Activated naive CD4-positive, alpha-beta T cell treated with anti-CD3 and anti-CD28 coated beads for 36 hours (primary cell): ENCODE results near the gene ZNF814. TPM values are rescaled to one million over a fixed set of nuclear protein-coding genes. Genes with fewer than 3 reads are reported as not detected.
"Not testable (repeated sequence)": the region's sequence is repeated elsewhere in the genome, so short reads cannot be mapped to it uniquely, and the experiment has no call there.

Experiments
- CTCF ChIA-PET: fragments of 350-600 bp; sonication (Branson Sonifier 250); formaldehyde crosslinking; loops from one replicate; lab custom pipeline; 2021; ENCODE audit warnings: antibody characterized with exemption; lab: Charles Lee
- DNase-seq: peaks from one replicate; pipeline ENCODE4 v3.0.0-alpha.2; 2020
- H3K27ac Mint-ChIP-seq: one replicate; pipeline ENCODE4 v1.8.0; 2021; ENCODE audit warnings: mild to moderate bottlenecking, mixed read lengths
- H3K27me3 Mint-ChIP-seq: one replicate; pipeline ENCODE4 v1.8.0; 2021; ENCODE audit warnings: low read depth, mixed read lengths
- H3K36me3 Mint-ChIP-seq: one replicate; pipeline ENCODE4 v1.8.0; 2021; ENCODE audit warnings: low read depth, mixed read lengths
- H3K4me1 Mint-ChIP-seq: one replicate; pipeline ENCODE4 v1.8.0; 2021; ENCODE audit warnings: low read depth, mixed read lengths
- H3K4me3 Mint-ChIP-seq: one replicate; pipeline ENCODE4 v1.8.0; 2021; ENCODE audit warnings: mild to moderate bottlenecking, moderate library complexity, mixed read lengths
- H3K9me3 Mint-ChIP-seq: one replicate; pipeline ENCODE4 v1.8.0; 2021; ENCODE audit warnings: mixed read lengths
- intact Hi-C: fragments of 100-400 bp; cut with micrococcal nuclease; formaldehyde crosslinking; loops from one replicate; pipeline ENCODE4 v1.15.1; 2023
- total RNA-seq, 2 experiments: library from RNA; stranded (reverse); gene quantifications; one replicate each; pipeline ENCODE4 v1.2.3, GENCODE V29; 2021

Gene ZNF814
- total RNA-seq, result 10 to 100 TPM; 12.7 to 13.3 TPM

DNA sequence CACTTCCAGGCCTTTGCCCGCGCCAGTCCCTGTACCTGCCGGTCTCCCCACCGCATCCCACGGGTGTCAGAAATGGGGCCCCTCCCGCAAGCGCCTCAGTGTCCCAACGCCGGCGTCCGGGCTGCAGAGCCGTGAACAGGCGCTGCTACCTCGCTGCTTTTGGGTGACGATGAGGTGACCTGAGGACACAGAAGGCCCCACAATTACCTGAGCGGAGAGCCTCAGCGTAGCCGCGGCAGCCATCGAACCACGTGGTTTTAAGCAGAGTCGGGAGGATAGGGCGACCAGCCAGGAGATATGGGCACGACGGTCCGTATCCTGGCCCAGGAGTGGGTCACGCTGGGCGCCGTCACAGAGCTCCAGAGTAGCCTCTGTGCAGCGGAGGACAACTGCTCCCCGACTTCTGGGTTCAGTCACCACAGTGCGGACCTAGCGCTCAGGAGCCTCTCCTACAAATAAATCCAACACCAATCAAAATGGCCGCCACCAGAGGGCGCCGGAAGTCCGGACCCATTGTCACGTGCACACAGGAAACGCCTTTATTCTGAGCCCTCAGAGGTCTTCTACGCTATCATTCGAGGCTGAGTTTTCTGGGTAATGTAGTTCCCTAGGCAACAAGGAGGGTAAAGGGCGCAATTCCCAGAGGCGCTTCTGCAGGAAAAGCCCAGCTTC is at the start of gene ZNF814:
TSS of gene ZNF814 (minus strand) at position 478 of the 672 bp plus-strand sequence. CDS start at position 243, 235 bp downstream.
- H3K27me3 Mint-ChIP-seq, result no peaks in the 10 kb centered on the region
- peaks cover 59% of the 10 kb centered on the region for H3K36me3 Mint-ChIP-seq
- intact Hi-C loops, result loop anchor here (1.0 kb wide), 2 partner anchors 28 to 114 kb away; partner anchors contain the start of genes ZNF417 and ZNF606
- H3K9me3 Mint-ChIP-seq, result peaks cover 40% of the 10 kb centered on the region
- DNase-seq, result peak; percentile 91
- H3K4me1 Mint-ChIP-seq, result peaks cover 21% of the 10 kb centered on the region
- peak within 1 kb of the TSS; percentile 86 for H3K4me3 Mint-ChIP-seq
- CTCF ChIA-PET, result interaction anchor here (0.6 to 1.4 kb wide), 2 partner anchors 27 to 45 kb away, joined by 3 to 4 read pairs; partner anchors contain the start of gene ZNF417
- peak within 1 kb of the TSS; percentile 72 for H3K27ac Mint-ChIP-seq

DNA sequence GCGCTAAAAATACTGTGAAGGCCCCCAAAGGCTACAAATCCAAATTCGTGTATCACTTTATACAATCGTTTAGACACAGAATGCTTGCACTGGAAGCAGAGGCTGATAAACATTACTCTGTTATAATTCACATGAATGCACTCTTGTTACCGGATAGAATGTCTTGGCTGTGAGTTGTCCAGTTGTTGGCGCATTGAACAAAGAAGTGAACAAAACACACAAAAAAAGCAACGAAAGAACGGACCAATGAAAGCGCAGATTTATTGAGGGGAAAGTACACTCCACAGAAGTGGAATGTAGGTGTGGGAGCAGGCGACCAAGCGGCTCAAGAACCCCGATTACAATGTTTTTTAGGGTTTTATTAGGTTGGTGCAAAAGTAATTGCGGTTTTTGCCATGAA is 46.9 kb upstream of the ZNF814 start:
- Mint-ChIP-seq H3K27ac (no peak overlapping the region), H3K9me3 (peaks cover 52% of the 10 kb centered on the region), H3K36me3 (peaks cover 68% of the 10 kb centered on the region), H3K27me3 (no peaks in the 10 kb centered on the region), H3K4me3 (no peak overlapping the region), H3K4me1 (peaks cover 2% of the 10 kb centered on the region)
- CTCF ChIA-PET, result no interaction called here
- DNase-seq, result no peak
- intact Hi-C loops, result no loop called here

DNA sequence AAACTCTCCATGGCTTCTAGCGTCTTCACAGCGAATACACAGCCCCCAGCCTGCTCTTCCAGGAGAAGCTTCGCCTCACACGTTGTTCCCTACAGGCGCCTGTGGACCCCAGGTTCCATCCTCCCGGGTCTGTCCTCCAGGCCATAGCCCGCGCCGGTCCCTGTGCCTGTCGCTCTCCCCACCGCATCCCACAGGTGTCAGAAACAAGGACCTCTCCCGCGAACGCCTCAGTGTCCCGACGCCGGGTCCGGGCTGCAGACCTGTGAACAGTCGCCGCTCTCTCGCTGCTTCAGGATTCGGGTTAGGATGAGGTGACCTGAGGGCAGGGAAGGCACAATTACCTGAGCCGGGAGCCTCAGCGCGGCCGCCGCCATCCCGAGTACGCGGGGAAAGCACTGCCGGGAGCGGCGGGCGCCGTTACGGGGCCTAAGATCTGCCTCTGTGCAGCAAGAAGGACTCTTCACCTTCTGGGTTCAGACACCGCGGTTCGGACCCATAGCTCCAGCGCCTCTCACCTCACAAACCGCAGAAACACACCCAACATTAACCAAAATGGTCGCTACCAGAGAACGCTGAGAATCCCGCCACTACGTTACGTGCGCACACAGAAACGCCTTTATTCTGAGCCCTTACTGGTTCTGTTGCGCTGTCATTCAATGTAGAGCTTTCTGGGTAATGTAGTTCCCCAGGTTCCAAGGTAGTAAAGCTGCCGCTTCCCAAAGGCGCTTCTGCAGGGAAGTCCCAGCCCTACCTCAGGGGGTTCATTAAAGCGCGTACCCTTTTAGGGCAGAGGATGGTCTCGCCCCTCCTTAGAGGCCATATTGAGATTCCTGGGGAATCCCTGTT is 46.2 kb upstream of the ZNF814 start, which contains the start of gene ZNF418:
TSS of gene ZNF418 (minus strand) at position 583 of the 846 bp plus-strand sequence. CDS start 1,580 bp downstream, outside the sequence.
- intact Hi-C loops, result no loop called here
- peak within 1 kb of the TSS; percentile 79 for H3K4me3 Mint-ChIP-seq
- peak; percentile 67 for DNase-seq
- H3K27ac Mint-ChIP-seq, result peak within 1 kb of the TSS; percentile 15
- H3K36me3 Mint-ChIP-seq, result peaks cover 72% of the 10 kb centered on the region
- H3K4me1 Mint-ChIP-seq, result peaks cover 2% of the 10 kb centered on the region
- CTCF ChIA-PET, result no interaction called here
- H3K9me3 Mint-ChIP-seq, result peaks cover 54% of the 10 kb centered on the region
- no peaks in the 10 kb centered on the region for H3K27me3 Mint-ChIP-seq

DNA sequence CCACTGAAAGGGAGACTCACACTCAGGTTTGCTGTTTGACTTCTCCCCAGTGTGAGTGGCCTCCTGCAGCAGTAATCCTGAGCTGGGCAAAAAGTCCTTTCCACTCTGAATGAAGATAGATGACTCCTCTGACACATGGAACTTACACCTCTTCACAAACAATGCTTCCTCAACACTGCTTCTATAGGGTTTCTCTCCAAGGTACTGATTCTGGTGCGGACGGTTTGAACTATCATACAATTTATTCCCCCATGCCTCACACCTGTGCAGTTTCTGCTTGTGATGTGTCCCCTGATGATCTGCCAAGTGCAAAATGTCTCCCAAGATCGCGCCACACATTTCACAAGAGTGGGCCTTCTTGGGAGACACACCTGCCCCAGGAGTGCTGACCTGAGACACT is 38.8 kb upstream of the ZNF814 start:
- CTCF ChIA-PET, result no interaction called here
- peaks cover 54% of the 10 kb centered on the region for H3K9me3 Mint-ChIP-seq
- no peaks in the 10 kb centered on the region for H3K4me1 Mint-ChIP-seq
- no peak overlapping the region for H3K27ac Mint-ChIP-seq
- no peak overlapping the region for H3K4me3 Mint-ChIP-seq
- DNase-seq, result no peak
- intact Hi-C loops, result no loop called here
- no peaks in the 10 kb centered on the region for H3K27me3 Mint-ChIP-seq
- peaks cover 52% of the 10 kb centered on the region for H3K36me3 Mint-ChIP-seq

DNA sequence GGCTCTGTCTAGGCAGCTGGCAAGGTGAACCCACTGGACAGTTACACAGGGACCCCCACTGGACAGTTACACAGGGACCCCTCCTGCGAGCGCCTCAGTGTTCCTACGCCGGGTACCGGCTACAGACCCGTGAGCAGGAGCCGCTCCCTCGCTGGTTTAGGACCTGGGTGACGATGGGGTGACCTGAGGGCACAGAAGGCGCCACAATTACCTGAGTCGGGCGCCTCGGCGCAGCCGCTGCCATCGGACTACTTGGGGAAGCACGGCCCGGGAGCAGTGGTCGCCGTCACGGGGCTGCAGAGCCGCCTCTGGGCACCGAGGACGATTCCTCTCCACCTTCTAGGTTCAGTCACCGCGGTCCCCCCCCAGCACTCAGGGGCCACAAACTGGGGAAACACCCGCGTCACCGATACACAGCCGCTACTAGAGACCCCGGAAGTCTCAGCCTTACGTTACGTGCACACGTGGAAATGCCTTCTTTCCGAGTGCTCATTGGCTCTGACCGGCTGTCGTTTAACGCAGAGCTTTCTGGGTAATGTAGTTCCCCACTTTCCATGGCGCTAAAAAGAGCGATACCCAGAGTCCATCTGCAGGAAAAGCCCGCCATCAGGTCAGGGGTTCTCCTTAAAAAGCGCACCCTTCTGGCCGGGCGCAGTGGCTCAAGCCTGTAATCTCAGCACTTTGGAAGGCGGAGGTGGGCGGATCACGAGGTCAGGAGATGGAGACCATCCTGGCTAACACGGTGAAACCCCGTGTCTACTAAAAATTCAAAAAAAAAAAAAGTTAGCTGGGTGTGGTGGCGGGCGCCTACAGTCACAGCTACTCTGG is 27.5 kb upstream of the ZNF814 start, which contains the start of gene ZNF417:
TSS of gene ZNF417 (minus strand) at position 425 of the 828 bp plus-strand sequence. CDS start at position 244, 181 bp downstream.
- H3K27me3 Mint-ChIP-seq, result not testable (repeated sequence)
- Mint-ChIP-seq H3K4me1 (peaks cover 22% of the 10 kb centered on the region), H3K36me3 (peaks cover 52% of the 10 kb centered on the region), H3K27ac (peak within 1 kb of the TSS; percentile 90), H3K9me3 (peaks cover 31% of the 10 kb centered on the region), H3K4me3 (peak within 1 kb of the TSS; percentile 90)
- peak; percentile 92 for DNase-seq
- CTCF ChIA-PET, result interaction anchor here (0.6 to 2.0 kb wide), 2 partner anchors 22 to 28 kb away, joined by 4 to 5 read pairs; partner anchors contain the start of gene ZNF814
- intact Hi-C loops, result loop anchor here (1.0 to 5.0 kb wide), 8 partner anchors 27 to 553 kb away; partner anchors contain the start of genes TRAPPC2B, ZNF256, ZNF416 and ZNF547

DNA sequence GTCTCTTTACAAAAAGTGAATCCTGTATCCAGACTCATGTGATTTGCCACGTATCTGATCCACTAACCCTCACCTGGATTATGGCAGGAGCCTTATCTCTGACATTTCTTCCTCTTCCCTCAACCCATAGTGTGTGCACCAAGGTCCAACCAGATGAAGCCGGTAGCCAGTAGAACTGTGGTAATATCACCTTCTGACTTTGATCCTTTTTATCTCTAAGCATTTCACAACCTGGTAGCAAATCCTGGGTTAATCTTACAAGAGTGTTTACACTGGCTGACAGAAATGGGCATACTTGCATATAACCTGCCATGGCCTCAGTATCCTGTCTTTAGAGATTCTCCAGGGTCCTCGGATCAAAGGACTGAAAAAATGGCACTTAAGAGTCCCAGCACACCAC is 25.7 kb upstream of the ZNF814 start:
- Mint-ChIP-seq H3K4me1 (peaks cover 22% of the 10 kb centered on the region), H3K4me3 (no peak overlapping the region), H3K27me3 (no peaks in the 10 kb centered on the region), H3K9me3 (peaks cover 37% of the 10 kb centered on the region), H3K36me3 (peaks cover 59% of the 10 kb centered on the region), H3K27ac (no peak overlapping the region)
- intact Hi-C loops, result no loop called here
- CTCF ChIA-PET, result interaction anchor here (0.6 to 2.0 kb wide), 2 partner anchors 26 to 96 kb away, joined by 3 to 4 read pairs; partner anchors contain the start of gene ZNF814
- no peak for DNase-seq

DNA sequence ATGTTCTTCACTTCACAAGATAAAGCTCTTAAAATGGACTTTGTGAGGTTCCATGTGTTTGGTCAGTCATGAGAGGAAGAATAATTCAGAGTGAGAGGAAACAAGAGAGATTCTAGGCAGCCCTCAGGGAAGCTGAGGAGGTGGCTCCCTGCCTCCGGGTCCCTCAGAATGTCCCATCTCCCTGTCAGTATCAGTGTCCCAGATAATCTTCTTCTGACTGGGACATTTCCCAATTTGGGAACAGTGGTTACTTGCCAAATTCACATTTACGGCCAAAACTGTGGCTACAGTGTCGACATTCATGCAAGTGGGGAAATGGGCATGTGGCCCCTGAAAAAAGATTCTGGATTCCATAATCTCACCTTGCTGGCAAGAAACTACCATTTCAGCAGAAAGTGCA is 18.6 kb upstream of the ZNF814 start:
- Mint-ChIP-seq H3K4me3 (no peak overlapping the region), H3K4me1 (peaks cover 7% of the 10 kb centered on the region), H3K36me3 (peaks cover 70% of the 10 kb centered on the region), H3K27me3 (no peaks in the 10 kb centered on the region), H3K9me3 (peaks cover 62% of the 10 kb centered on the region), H3K27ac (no peak overlapping the region)
- DNase-seq, result no peak
- CTCF ChIA-PET, result no interaction called here
- intact Hi-C loops, result no loop called here

DNA sequence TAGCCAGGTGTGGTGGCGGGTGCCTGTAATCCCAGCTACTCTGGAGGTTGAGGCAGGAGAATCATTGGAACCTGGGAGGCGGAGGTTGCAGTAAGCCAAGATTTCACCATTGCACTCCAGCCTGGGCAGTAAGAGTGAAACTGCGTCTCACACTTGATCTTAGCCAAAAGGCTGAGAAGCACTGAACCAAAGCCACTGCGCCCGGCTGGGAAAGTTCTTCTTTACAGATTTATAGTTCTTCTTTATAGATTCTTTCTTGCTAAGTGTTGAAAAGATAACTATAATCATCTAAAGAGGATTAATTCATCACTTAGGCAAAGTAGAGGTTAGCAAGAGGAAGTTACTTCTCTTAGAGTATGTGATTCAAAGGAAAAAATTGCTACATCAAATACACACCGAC is 16.4 kb upstream of the ZNF814 start:
- Mint-ChIP-seq H3K27me3 (no peaks in the 10 kb centered on the region), H3K36me3 (peaks cover 49% of the 10 kb centered on the region), H3K4me1 (peaks cover 5% of the 10 kb centered on the region), H3K4me3 (no peak overlapping the region), H3K27ac (no peak overlapping the region), H3K9me3 (peaks cover 52% of the 10 kb centered on the region)
- CTCF ChIA-PET, result no interaction called here
- DNase-seq, result no peak
- intact Hi-C loops, result no loop called here

DNA sequence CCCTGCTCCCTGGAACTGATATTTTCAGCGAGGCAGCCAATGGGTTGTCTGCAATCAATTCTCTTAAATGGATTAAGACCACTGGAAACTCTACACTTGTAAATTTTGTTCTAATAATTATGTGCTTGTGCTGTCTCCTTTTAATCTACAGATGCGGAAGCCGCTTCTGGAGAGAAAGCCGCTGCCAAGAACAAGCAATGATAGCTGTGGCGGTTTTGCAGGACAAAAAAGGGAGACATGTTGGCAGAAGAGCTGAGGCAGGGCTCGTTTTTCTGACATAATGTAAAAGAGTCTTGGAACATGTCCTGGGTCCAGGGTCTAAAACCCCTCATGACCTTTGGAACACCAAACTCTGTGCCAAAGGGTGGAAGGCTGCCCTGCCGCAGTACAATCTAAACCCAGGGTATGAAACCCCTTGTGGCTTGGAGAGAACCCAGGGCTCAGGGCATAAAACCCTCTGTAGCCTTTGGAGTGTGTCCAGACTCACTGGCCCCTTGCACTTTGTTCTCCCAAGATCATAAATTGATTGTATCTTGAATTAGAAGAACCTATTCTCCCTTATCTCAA is 14.9 kb upstream of the ZNF814 start:
- peaks cover 5% of the 10 kb centered on the region for H3K4me1 Mint-ChIP-seq
- H3K4me3 Mint-ChIP-seq, result no peak overlapping the region
- CTCF ChIA-PET, result interaction anchor here (1.0 kb wide), 1 partner anchor 134 kb away, joined by 4 read pairs; the partner anchor contains the start of gene ZNF586
- H3K36me3 Mint-ChIP-seq, result peaks cover 39% of the 10 kb centered on the region
- no peak for DNase-seq
- intact Hi-C loops, result no loop called here
- no peaks in the 10 kb centered on the region for H3K27me3 Mint-ChIP-seq
- H3K9me3 Mint-ChIP-seq, result peaks cover 47% of the 10 kb centered on the region
- no peak overlapping the region for H3K27ac Mint-ChIP-seq

DNA sequence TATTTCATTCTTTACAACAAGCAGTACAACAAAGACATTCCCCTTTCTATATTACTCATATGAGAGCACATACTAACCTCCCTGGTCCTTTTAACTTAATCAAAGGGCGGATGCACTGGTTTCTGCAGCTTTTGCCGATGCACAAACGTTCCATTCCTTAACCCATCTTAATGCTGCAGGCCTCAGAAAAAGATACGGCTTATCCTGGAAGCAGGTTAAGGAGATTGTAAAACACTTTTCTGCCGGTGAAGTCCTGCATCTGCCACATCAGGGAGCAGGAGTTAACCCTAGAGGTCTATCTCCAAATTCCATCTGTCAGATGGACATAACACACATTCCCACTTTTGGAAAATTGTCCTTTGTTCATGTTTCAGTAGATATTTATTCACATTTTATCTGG is 11.5 kb upstream of the ZNF814 start:
- Mint-ChIP-seq H3K4me3 (no peak overlapping the region), H3K27me3 (no peaks in the 10 kb centered on the region), H3K36me3 (peaks cover 12% of the 10 kb centered on the region), H3K4me1 (peaks cover 5% of the 10 kb centered on the region), H3K27ac (no peak overlapping the region), H3K9me3 (peaks cover 23% of the 10 kb centered on the region)
- CTCF ChIA-PET, result no interaction called here
- intact Hi-C loops, result no loop called here
- no peak for DNase-seq

DNA sequence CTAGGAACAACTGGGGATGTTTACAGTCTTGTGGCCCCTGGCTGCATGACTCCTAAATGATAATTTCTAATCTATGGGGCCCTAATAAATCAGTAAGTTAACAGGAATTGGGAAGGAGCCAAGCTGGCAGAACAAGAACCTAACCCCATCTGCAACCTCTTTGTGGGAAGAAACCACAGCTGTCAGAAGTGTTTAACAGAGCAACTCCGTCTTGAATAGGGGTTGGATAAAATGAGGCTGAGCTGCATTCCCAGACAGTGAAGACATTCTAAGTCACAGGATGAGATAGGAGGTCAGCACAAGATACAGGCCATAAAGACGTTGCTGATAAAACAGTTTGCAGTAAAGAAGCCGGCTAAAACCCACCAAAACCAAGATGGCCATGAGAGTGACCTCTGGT is 1.9 kb upstream of the ZNF814 start:
- Mint-ChIP-seq H3K36me3 (peaks cover 41% of the 10 kb centered on the region), H3K4me1 (peaks cover 21% of the 10 kb centered on the region), H3K9me3 (peaks cover 25% of the 10 kb centered on the region)
- H3K27me3 Mint-ChIP-seq, H3K4me3 Mint-ChIP-seq, H3K27ac Mint-ChIP-seq, CTCF ChIA-PET, intact Hi-C loops, DNase-seq: not testable (repeated sequence)
